ENCODE data around the gene KIAA1191. TPM values are rescaled to one million over a fixed set of nuclear protein-coding genes. Genes with fewer than 3 reads are reported as not detected.
"Not testable (repeated sequence)": the region's sequence is repeated elsewhere in the genome, so short reads cannot be mapped to it uniquely, and the experiment has no call there.

KIAA1191 gene
- total RNA-seq, 1 donor from 2014 or later, result 163 TPM

GRCh38 chr5:176409765-176410164, 48.2 kb upstream of the KIAA1191 start:
- H3K4me2 ChIP-seq (ENCODE audit: low read length), result no peak overlapping the region
- Mint-ChIP-seq H3K9me3 (ENCODE audit: unreplicated experiment) (no peaks in the 10 kb centered on the region), H3K27ac (ENCODE audit: unreplicated experiment) (no peak overlapping the region), H3K4me1 (ENCODE audit: low read depth, unreplicated experiment) (peaks cover 20% of the 10 kb centered on the region), H3K27me3 (ENCODE audit: low read depth, unreplicated experiment) (no peaks in the 10 kb centered on the region), H3K36me3 (ENCODE audit: low read depth, unreplicated experiment) (peaks cover 18% of the 10 kb centered on the region), H3K4me3 (ENCODE audit: unreplicated experiment) (no peak overlapping the region)
- no peak overlapping the region for H3K9ac ChIP-seq (ENCODE audit: low read length)
- TF ChIP-seq EZH2 (IDR thresholded peaks at IDR 0.05; ENCODE audit: insufficient read depth, low read length) (no peak), CTCF (IDR thresholded peaks at IDR 0.05; ENCODE audit: insufficient read depth, low read depth, low read length) (no peak)
- H3K79me2 ChIP-seq (ENCODE audit: insufficient read depth, low read length), result peaks cover 14% of the 10 kb centered on the region
- peaks cover 46% of the 10 kb centered on the region for H4K20me1 ChIP-seq (ENCODE audit: insufficient read depth, low read length)
- no peak overlapping the region for H3K27ac ChIP-seq (ENCODE audit: low read depth, low read length)
- H3K4me3 ChIP-seq (ENCODE audit: insufficient read depth, low read depth, low read length), result no peak overlapping the region
- DNase-seq (ENCODE audit: low read depth), result no peak
- no peaks in the 10 kb centered on the region for H3K9me3 ChIP-seq (ENCODE audit: insufficient read depth, low read depth, low read length)
- H3K4me1 ChIP-seq (ENCODE audit: insufficient read depth, low read length), result no peaks in the 10 kb centered on the region
- no peak overlapping the region for H2AFZ ChIP-seq (ENCODE audit: low read depth, low read length)
- FAIRE-seq, result no peak
- peaks cover 2% of the 10 kb centered on the region for H3K36me3 ChIP-seq (ENCODE audit: insufficient read depth, low read length)
- H3K27me3 ChIP-seq (ENCODE audit: insufficient read depth, low read length), result no peaks in the 10 kb centered on the region

GRCh38 chr5:176408590-176408989, 47.0 kb upstream of the KIAA1191 start:
- no peak for FAIRE-seq
- no peak for DNase-seq (ENCODE audit: low read depth)
- no peak overlapping the region for H2AFZ ChIP-seq (ENCODE audit: low read depth, low read length)
- Mint-ChIP-seq H3K27ac (ENCODE audit: unreplicated experiment) (no peak overlapping the region), H3K36me3 (ENCODE audit: low read depth, unreplicated experiment) (peaks cover 23% of the 10 kb centered on the region), H3K4me1 (ENCODE audit: low read depth, unreplicated experiment) (peaks cover 16% of the 10 kb centered on the region), H3K27me3 (ENCODE audit: low read depth, unreplicated experiment) (no peaks in the 10 kb centered on the region), H3K9me3 (ENCODE audit: unreplicated experiment) (no peaks in the 10 kb centered on the region), H3K4me3 (ENCODE audit: unreplicated experiment) (no peak overlapping the region)
- H3K27me3 ChIP-seq (ENCODE audit: insufficient read depth, low read length), result no peaks in the 10 kb centered on the region
- H3K9ac ChIP-seq (ENCODE audit: low read length), result no peak overlapping the region
- H4K20me1 ChIP-seq (ENCODE audit: insufficient read depth, low read length), result peaks cover 34% of the 10 kb centered on the region
- H3K9me3 ChIP-seq (ENCODE audit: insufficient read depth, low read depth, low read length), result no peaks in the 10 kb centered on the region
- H3K4me2 ChIP-seq (ENCODE audit: low read length), result no peak overlapping the region
- H3K36me3 ChIP-seq (ENCODE audit: insufficient read depth, low read length), result peaks cover 2% of the 10 kb centered on the region
- no peaks in the 10 kb centered on the region for H3K4me1 ChIP-seq (ENCODE audit: insufficient read depth, low read length)
- no peak for TF ChIP-seq CTCF (IDR thresholded peaks at IDR 0.05; ENCODE audit: insufficient read depth, low read depth, low read length)
- no peak overlapping the region for H3K27ac ChIP-seq (ENCODE audit: low read depth, low read length)
- H3K4me3 ChIP-seq (ENCODE audit: insufficient read depth, low read depth, low read length), result no peak overlapping the region
- peaks cover 7% of the 10 kb centered on the region for H3K79me2 ChIP-seq (ENCODE audit: insufficient read depth, low read length)

- H4K20me1 ChIP-seq (ENCODE audit: insufficient read depth, low read length), result peaks cover 31% of the 10 kb centered on the region
- H3K9me3 Mint-ChIP-seq (ENCODE audit: unreplicated experiment); H3K4me3 ChIP-seq (ENCODE audit: insufficient read depth, low read depth, low read length); H3K4me2 ChIP-seq (ENCODE audit: low read length); H3K4me1 ChIP-seq (ENCODE audit: insufficient read depth, low read length); FAIRE-seq; H3K27ac ChIP-seq (ENCODE audit: low read depth, low read length); H3K79me2 ChIP-seq (ENCODE audit: insufficient read depth, low read length); H3K27ac Mint-ChIP-seq (ENCODE audit: unreplicated experiment); H3K9ac ChIP-seq (ENCODE audit: low read length); H3K27me3 Mint-ChIP-seq (ENCODE audit: low read depth, unreplicated experiment); H3K27me3 ChIP-seq (ENCODE audit: insufficient read depth, low read length); H3K36me3 ChIP-seq (ENCODE audit: insufficient read depth, low read length); H2AFZ ChIP-seq (ENCODE audit: low read depth, low read length); H3K9me3 ChIP-seq (ENCODE audit: insufficient read depth, low read depth, low read length); DNase-seq (ENCODE audit: low read depth); H3K4me3 Mint-ChIP-seq (ENCODE audit: unreplicated experiment): not testable (repeated sequence)
- Mint-ChIP-seq H3K36me3 (ENCODE audit: low read depth, unreplicated experiment) (peaks cover 23% of the 10 kb centered on the region), H3K4me1 (ENCODE audit: low read depth, unreplicated experiment) (peaks cover 13% of the 10 kb centered on the region)
Observed at GRCh38 chr5:176408252-176408573, 46.6 kb upstream of the KIAA1191 start.
